Measurements from ENCODE around the gene BAIAP2.
A peak's percentile ranks its signal among the peaks of the same experiment; 100 is the strongest.

The BAIAP2 gene

DNA sequence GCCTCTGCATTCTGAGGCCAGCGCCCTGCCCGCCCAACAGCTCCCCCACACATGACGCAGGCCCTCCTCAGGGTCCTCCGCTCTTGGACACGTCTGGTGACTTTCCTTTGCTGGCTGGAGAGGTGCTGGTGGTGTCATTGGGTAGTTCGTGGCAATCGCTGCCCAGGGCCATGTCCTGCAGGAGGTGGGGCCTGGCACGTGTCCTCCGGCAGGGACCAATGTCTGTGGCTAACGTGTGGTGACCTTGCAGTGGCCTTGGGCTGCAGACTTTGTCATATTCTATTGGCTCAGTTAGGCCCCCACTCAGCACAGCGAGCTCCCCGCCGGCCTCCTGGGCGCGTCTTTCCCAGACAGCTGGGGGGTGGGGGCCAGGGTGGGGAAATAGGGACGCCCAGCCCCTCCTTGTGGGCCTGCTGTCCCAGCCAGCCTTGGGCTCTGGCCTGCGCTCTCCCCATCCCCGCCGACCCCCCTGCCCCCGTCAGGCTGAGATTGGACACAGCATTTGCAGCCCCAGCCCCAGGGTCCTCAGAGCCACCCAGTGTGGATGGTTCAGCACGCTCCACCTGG is 78.3 kb downstream of the BAIAP2 start:
- no peak for DNase-seq

DNA sequence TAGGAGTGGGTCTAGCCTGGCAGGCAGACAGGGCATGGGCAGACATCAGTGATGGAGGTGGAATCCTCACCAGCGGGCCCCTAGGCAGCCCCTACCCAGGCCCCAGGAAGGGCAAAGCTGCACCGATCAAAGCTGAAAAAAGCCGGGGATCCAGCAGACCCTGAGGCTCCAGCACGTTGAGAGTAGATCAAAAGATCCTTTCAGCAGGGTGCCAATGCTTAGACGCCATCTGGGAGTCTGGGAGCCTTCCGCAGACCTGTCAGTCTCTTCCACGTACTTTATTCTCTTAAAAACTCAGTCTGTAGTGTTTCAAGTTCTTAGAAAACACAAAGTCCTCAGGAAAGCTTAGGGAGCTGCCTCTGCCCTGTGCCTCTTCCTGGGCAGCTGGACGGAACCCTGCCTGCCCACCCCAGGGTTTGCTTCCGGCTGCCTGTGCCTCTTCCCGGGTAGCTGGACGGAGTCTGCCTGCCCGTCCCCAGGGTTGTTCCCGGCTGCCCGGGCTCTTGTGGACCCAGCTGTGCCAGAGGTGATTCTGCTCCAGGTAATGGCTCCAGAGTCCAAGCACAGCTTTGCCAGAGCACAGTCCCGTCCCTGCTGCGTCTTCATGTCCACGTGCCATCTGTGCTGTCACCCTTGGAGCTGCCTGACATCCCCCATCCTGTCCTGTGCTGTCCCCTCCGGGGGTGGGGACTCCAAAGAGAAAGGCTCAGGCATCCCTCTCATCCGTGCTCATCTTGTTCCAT is 79.6 kb downstream of the BAIAP2 start:
- DNase-seq = peak in 2 of 3 experiments; percentile 46 to 59

DNA sequence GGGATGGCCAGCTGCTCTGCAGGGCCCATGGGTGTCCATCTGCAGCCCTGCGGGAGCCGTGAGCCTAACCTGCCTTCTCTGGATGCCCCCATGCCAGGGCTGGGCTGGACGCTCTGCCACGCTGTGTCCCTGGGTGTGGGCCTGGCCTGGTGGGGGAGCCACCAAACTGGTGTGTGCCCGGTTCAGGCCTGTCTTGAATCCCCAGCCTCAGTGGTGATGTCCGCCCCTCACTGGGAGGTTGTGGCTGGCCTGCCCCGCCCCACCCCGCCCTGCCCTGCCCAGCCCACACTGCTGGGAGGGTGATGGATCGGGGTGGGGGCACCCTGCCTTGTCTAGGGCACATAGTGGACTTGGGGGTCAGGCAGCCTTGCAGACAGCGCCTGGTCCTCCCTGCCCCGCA is 80.3 kb downstream of the BAIAP2 start:
- DNase-seq = no peak

DNA sequence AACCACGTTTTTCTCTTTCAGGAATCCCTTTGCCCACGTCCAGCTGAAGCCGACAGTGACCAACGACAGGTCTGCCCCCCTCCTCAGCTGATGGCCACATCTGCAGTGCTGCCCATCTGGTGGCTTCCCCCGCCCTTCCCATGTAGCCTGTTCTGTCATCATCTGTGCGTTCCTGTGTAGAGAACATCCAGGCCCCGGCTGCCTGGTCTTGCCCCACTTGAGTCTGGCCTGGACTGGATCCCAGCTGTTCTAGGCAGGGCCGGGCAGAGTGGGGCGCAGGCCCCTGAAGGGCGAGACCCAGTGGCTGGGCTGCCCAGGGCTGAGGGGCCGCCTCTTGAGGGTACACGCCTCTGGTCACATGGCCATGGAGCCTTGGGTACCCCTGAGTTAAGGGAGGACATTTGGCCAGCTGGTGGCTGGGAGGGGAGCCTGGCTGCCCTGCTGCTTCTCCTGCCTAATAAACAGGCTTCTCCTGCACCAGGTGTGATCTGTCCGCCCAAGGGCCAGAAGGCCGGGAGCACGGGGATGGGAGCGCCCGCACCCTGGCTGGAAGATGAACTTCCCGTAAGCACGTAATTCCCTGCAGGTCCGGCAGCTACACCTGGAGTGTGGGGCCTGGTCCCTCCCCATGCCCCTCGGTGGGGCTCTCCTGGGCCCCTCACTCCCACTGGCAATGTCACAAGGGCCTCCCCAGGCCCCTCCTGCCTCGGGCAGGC is 81.0 kb downstream of the BAIAP2 start:
- DNase-seq = no peak

DNA sequence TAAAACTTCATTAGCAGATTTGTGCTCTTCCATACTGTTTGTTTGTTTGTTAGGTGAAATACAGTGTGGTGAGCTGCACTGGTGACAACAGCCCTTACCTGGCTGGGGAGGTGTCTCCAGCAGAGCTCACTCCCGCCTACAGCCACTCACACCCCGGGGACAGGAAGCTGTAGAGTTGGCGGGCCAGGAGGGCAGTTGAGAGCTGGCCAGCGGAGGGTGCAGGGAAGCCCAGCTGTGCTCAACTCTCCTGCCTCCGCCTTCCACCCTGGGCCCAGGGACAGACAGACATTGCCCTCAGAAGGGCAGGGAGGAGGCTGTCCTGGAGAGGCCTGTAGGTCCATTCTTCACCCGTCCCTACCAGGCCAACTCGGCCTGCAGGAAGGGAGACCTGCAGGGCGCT is 81.8 kb downstream of the BAIAP2 start:
- DNase-seq = peak in 1 of 3 experiments; percentile 25

DNA sequence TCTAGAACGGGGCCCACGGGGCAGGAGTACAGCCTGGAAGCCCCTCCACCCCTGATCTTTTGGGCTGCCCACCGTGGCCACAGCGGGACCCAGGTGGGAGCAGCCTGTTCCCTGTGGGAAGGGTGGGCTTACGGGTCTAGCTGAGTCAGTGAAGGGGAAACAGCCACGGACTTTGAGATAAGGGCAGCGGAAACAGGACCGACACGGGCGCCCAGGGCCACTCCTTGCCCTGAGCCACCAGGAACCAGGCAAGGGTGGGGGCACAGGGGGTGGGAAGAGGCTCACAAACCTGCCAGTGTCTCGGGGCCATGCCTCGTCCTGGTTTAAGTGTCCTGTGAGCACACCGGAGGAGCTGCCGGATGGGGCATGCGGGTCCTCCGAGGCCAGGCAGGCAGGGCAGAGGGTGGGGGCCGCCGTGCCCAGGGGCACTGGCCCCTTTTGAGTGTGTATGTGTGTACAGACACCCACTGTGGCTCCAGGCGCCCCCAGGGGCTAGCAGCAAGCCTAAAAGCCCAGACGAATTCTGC is 82.8 kb downstream of the BAIAP2 start:
- no peak for DNase-seq

DNA sequence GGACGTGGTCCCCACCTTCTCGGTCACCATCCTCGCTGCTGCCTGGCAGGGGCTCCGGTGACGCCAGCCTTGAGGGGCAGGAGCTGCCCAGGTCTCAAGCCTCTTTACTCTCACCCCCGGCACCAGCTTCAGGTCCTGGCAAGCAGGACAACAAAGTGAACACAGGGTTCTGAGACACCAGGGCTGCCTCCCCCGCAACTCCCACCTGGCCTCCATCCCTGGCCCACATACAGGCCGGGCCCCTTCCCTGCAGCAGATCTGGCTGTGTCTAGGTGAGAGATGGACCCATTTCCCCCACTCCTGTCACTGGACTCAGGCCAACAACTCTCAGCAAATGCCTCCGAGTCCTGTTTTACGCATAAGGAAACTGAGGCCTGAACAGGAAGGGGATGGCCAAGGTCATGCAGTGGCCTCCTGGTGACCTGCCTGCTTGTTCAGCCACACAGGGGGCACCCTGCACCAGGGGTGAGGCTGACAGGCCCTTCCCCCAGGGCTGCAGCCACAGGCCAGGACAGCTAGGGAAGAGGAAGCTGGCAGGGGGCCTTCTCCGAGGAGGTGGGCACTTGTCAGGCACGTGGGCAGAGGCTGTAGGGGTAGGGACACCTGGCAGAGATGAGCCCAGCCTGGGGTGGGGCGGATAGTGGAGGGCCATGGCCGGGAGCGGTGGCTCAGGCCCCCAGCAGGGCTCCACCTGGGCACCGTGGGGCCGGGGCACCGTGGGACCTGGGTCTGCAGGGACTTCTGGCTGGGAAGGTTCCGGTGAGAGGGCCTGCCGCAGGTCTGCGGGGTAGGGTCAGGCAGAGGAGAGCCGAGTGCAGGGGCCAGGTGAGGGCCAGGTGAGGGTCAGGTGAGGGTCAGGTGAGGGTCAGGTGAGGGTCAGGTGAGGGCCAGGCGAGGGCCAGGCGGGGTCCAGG is 83.6 kb downstream of the BAIAP2 start:
- DNase-seq = no peak

DNA sequence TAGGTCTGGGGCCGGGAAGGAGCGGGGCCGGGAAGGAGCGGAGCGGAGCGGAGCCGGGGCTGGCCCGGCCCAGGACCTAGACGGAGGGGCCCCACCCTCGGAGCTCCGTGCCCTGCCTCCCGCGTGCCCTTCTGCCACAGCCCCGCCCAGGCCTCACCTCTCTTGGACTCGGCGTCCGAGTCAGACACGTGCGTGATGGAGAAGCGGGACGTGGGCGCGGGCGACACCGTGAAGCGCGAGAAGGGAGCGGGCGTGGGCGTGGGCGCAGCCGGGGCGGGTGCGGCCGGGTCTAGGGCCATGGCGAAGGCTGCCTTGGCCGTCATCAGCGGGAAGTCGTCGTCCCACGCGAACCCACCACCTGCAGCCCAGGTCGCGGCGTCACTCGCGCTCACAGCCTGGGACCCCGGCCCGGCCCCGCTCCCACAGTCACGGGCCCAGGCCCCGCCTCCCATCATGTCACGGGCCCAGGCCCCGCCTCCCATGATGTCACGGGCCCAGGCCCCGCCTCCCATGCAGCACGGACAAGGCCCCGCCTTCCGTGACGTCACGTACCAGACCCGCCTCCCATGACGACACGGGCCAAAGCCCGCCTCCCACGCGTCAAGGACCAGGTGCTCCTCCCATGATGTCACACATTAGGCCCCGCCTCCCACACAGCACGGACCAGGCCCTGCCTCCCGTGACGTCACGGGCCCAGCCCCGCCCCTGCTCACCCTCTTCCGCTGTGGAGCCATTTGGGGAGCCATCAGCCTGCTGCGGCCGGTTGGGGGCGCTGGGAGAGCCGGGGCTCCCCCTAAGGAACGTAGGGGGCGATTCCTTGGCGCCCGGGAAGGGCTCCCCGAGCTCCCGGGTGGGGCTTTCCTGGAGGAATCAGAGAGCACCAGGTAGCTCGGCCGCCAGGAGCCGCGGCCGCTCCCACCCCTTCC is 84.5 kb downstream of the BAIAP2 start:
- peak; percentile 20 to 96 (median 32) for DNase-seq

DNA sequence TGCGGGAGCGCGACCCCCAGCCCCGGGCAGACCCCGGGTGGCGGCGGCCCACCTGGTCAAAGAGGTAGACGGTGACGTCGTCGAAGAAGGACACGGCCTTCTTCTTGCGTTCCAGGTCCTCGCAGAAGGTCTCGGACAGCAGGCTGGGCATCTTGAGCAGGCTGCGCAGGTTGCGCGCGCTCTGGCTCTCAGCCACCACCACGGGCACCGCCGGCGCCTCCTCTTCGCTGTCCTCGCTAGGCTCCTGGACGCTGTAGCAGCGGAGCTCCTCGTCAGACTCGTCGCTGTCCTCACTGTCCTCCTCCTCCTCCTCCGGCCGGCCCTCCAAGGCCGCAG is 85.2 kb downstream of the BAIAP2 start:
- DNase-seq = no peak

DNA sequence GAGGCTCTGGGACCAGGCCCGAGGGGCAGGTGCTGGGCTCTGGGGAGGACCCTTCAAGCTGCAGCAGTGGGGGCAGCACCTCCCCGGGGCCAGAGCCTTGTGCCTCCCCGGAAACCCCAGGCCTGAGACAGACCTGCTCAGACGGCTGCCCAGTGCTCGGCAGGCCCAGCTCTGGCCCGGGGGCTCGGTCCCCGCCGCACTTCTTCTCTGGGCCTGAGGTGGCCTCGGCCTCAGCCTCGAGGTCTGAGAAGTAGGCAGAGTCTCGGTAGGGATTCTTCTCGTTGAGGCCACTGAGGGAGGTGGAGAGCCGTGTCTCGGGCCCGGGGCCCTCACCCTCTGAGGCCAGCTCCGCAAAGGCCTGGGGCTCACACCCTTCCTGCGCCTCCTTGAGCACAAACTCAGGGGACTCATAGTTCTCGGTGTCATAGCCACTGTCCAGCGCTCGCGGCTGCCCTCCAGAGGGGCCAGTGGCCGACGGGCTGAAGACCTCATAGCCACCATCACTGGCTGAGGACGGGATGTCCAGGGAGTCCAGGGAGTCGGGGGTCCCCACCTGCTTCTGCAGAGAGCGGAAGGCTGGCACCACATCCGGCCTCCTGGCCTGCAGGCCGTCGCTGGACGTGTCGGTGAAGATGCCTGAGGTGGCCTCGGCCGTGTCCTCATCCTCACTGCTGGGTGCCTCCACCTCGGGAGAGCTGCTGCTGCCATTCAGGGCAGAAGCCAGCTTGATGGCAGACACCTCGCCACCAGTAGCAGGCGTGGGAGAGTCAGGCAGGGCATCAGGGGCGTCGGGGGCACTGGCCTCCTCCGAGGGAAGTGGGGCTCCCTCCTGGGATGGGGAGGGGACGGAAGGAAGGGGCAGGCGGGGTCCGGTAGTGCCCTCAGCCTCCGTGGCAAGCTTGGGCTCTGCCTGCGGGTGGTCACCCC is 86.0 kb downstream of the BAIAP2 start:
- DNase-seq = no peak

DNA sequence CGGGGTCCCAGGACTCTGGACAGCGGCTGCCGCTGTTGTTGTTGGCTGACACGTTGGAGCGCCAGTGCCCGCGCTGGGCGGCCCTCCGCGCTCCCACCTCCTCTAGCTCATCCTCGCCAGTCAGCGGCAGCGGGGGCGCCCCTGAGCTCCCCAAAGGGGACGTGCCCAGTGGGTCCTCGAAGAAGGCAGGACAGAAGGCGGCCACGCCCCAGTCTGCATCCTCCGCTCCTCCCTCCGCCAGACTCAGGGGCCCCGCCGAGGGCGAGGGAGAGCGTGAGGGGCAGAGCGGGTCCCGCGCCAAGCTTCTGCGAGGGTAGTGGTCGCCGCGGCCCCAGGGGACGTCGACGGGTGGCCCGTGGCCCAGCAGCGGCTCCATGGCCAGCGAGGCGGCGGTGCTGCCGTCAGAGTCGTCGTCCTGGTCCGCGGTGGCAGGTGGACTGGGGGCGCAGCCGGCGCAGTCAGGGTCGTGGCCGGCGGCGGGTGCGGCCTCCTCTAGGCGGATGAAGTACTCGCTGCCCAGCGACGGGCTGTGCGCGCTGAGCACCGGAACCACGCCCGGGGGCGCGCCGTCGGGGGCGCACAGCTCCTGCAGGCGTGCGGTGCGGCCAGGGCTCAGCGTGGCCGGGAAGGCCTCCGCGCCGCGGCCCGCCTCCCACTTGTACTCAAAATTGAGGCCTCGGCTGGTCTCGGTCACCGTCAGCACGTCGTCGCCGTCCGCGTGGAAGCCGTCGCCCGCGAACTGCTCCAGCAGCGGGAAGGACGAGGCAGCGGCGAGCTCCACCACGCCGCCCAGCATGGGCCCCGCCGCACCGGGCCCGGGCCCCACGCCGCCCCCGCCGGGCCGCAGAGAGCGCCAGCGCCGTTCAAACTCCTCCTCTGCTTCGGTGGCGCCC is 87.1 kb downstream of the BAIAP2 start:
- no peak for DNase-seq

DNA sequence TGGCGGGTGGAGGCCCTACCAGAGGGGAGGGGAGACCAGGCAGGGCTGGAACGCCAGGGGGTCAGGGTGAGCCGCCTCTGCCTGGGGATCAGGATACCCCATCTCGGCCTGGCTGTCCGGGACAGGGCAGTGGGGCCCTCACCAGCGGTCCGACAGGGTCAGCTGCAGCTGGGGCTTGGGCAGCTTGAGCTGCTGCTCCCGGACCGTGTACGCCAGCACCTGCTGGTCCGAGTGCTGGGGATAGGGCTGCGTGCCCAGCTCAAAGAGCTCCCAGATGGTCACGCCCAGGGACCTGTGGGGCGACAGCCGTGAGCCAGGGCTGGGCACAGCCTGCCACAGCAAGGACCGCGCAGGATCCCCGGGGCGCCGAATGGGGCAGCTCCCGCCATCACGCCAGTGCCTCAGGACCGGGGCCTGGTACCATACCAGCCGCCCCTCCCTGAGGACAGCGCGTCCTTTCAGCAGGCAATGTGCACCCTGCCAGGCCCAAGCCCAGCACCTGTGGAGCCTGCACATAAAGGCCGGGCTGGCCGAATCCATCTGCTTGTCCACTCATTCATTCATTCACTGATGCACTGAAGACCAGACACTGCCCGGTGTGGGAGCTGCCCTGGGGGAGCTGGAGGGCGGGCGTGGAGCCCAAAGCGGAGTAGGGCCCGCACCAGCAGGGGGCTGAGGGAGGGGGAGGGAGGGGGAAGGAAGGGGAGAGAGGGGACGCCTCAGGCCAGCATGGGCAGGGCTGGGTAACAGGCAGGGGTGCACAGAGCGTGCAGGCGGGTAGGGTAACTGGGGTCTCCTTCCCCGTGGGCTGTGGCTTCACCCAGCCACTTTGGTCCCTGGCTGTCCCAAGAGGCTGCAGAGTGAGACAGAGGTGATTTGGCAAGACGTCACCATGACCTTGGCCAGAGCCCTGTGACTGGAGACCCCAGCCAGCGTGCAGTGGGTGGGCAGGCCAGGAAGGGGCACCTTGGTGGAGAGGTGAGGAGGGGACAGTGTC is 88.4 kb downstream of the BAIAP2 start:
- no peak for DNase-seq

DNA sequence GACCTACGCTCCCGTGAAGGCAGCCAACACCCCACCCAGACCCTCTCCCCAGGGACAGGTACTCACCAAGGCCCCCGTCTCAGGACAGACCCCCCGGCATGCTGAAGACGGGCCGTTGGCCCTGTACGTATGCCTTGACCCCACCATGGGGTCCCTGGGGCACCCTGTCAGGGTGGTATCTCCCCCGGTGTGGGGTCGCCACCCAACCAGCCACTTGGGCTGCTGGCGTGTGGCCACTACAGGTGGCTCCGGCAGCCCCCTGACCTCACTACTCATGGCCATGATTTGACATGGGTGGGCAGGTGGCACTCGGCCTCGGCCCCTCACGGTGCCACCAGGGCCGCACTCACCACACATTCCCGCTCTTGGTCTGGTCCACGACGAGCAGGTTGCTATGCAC is 89.4 kb downstream of the BAIAP2 start:
- DNase-seq = no peak

DNA sequence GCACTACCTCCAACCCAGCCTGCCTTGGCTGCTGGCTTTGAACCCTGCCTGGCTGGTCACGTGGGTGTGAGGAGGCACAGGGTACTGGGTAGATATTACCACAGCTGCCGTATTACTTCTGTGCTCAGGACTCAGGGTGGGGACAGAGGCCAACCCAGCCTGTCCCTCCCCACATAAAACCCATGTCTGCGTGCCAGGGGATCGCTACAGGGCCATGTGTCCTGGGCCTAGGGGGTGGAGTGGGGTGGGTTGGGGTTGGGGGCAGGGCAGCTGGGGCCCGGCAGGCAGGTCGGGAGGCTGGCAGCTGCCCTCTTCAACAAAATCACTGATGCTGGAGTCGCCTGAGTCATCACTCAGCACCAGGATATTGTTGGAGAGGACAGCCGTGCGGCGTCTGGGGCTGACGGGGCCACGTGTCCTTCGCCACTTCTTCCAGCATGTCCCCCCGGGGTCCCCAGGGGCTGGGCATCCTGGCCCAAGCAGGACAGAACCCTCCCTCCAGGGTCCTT is 90.7 kb downstream of the BAIAP2 start:
- DNase-seq = peak in 1 of 3 experiments; percentile 51

DNA sequence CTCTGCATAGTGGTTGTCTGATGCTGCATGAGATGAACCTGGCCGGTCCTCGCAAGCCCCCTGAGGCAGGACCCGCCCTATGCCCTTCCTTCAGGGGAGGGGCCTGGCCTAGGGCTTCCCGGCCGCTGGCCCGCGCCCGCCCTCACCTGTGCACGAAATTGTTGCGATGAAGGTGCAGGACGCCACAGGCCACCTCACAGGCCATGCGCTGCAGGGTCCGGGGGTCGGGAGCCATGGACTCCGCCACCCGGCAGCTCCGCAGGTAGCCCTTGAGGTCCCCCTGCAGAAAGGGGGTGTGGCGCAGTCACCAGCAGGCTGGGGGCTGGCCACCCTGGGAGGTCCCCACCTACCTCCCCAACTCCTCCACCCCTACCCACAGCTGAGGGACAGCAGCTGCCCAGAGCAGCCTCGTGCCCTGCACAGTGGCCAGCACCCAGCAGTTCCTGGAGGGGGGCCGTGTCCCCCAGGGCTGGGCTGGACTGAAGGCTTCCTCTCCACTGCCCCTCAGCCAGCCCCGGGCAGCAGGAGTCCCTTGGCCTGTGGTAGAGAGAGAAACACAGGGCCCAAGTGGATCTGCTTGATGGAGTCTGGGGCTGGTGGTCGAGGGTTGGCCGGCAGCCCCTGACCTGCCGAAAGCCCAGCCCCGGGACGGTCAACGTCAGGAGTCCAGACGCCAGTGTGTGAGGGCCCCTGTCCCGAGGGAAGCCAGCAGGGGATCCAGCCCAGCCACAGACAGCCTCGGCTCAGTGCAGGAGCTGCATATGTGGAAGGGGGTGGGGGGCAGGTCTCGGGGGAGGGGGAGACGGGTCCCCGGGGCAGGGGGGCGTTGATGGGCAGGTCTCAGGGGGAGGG is 91.6 kb downstream of the BAIAP2 start:
- no peak for DNase-seq

DNA sequence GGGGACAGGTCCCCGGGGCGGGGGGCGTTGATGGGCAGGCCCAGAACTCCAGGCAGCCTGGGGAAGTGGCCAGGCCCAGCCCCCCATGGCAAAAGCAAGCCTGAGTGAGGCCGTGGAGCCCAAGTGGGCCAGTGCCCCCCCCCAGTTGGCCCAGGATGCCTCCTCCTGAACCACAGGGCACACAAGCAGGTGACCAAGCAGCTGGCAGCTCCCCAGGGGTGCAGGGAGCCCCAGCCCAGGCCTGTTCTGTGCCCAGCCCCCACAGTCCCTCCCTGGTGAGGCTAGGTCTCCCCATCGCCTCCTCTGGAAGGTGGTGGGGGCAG is 92.1 kb downstream of the BAIAP2 start:
- peak in 1 of 3 experiments; percentile 52 for DNase-seq

DNA sequence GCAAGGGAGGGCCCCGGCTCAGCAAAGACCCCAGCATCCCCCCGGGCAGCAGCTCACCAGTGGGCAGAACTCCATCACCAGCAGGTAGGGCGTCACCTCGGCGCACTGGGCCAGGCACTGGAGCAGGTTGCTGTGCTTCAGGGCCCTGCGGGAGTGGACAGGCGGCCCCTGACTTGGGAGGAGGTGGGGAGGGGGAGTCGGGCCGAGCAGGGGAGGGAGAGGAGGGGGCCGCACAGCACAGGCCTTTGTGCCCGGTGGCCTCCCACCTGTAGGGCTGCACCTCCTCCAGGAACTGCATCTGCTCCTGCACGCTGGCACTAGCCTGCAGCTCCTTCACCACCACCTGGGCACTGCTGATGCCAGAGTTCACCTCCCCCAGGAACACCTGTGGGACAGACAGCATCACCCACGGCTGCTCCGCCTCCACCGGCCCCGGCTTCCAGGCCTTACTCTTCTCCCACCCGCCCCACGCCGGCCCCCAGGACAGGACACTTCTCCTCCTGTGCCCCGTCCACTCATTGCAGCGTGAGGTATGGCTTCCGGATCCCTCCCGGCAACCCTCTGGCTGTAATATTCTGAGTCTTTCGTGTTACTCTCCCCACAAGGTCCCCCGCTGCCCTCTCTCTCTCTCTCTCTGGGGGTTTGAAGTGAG is 92.7 kb downstream of the BAIAP2 start:
- DNase-seq = peak in 2 of 3 experiments; percentile 37 to 69

Measured in NCI-H1417 (cell line).